HepG2 (cell line): Measurements from ENCODE around the gene TTLL4. TPM values are rescaled to one million over a fixed set of nuclear protein-coding genes. Genes with fewer than 3 reads are reported as not detected.
A peak's percentile ranks its signal among the peaks of the same experiment; 100 is the strongest.

Source experiments
- CBX1 ChIP-seq: IDR thresholded peaks from one replicate; pipeline ENCODE4 v1.6.1; 2016; ENCODE audit warnings: antibody characterized with exemption, low read depth
- EHMT2 ChIP-seq: fragments of 200-600 bp; sonication (generic); IDR thresholded peaks from 2 replicates; pipeline ENCODE4 v1.7.0; 2017; ENCODE audit warnings: antibody characterized with exemption, low read depth, low read length, borderline replicate concordance
- HNF4A ChIP-seq: sonication (generic); formaldehyde crosslinking; IDR thresholded peaks from 2 replicates; pipeline ENCODE4 v1.4.0; 2020; ENCODE audit warnings: missing genetic modification reagents
- KDM6A ChIP-seq: IDR thresholded peaks from 2 replicates; pipeline ENCODE4 v1.6.1; 2016; ENCODE audit warnings: low read depth
- MAFK ChIP-seq, 2 experiments: IDR thresholded peaks in 1 of 2; conservative IDR thresholded peaks in 1 of 2; 2 replicates each; pipeline ENCODE4 v1.6.1; 2011; ENCODE audit warnings: improper control_type of control experiment in 2 of 2, low read length in 2 of 2
- MZF1 ChIP-seq: sonication (generic); formaldehyde crosslinking; IDR thresholded peaks from 2 replicates; pipeline ENCODE4 v1.8.1; 2023; ENCODE audit warnings: mild to moderate bottlenecking, missing genetic modification reagents, borderline replicate concordance
- PRPF4 ChIP-seq: fragments of 200-400 bp; formaldehyde crosslinking; IDR thresholded peaks from 2 replicates; pipeline ENCODE4 v1.6.1; 2016; ENCODE audit warnings: low read length, low read depth; ENCODE audit not compliant: poor library complexity, severe bottlenecking
- PTBP1 ChIP-seq: fragments of 200-400 bp; formaldehyde crosslinking; IDR thresholded peaks from 2 replicates; pipeline ENCODE4 v1.6.1; 2018; ENCODE audit warnings: low read length, low read depth; ENCODE audit not compliant: poor library complexity, severe bottlenecking
- REL ChIP-seq: sonication (generic); formaldehyde crosslinking; conservative IDR thresholded peaks from 2 replicates; pipeline ENCODE4 v1.8.0; 2022; ENCODE audit warnings: mild to moderate bottlenecking, missing genetic modification reagents, moderate library complexity
- SP1 ChIP-seq, 2 experiments: fragments of 450-650 bp in 1 of 2; sonication (generic) in 1 of 2; formaldehyde crosslinking in 1 of 2; IDR thresholded peaks; 2 replicates each; pipeline versions ENCODE4 v1.4.0 to v1.6.1; 2016 to 2020; ENCODE audit warnings: missing genetic modification reagents in 1 of 2
- SRF ChIP-seq: IDR thresholded peaks from 2 replicates; pipeline ENCODE4 v1.6.1; 2011; ENCODE audit warnings: mild to moderate bottlenecking, low read depth, low read length, moderate library complexity
- TOPORS ChIP-seq: sonication (generic); formaldehyde crosslinking; IDR thresholded peaks from 2 replicates; pipeline ENCODE4 v1.8.0; 2023; ENCODE audit warnings: mild to moderate bottlenecking, missing genetic modification reagents
- ZNF160 ChIP-seq: sonication (generic); formaldehyde crosslinking; IDR thresholded peaks from 2 replicates; pipeline ENCODE4 v1.8.0; 2022; ENCODE audit warnings: mild to moderate bottlenecking, inconsistent platforms, missing genetic modification reagents
- ZNF337 ChIP-seq: sonication (generic); formaldehyde crosslinking; IDR thresholded peaks from 2 replicates; pipeline ENCODE4 v1.5.1; 2020; ENCODE audit warnings: missing genetic modification reagents, low read depth, mild to moderate bottlenecking, borderline replicate concordance
- ZNF572 ChIP-seq: sonication (generic); formaldehyde crosslinking; IDR thresholded peaks from 2 replicates; pipeline ENCODE4 v1.5.1; 2020; ENCODE audit warnings: mild to moderate bottlenecking, missing genetic modification reagents
- polyA plus RNA-seq, 8 experiments: library from polyadenylated mRNA; depleted of rRNA in 3 of 8; stranded (reverse) in 7 of 8; unstranded in 1 of 8; fragments of >200 nt; fragmentation: Illumina TruSeq in 4 of 8; extraction: Trizol in 4 of 8; gene quantifications; 2 replicates each; pipeline versions ENCODE4 v1.2.1 to v1.2.3, GENCODE V29; 2011 to 2016; ENCODE audit warnings: low read depth in 4 of 8, missing spikeins in 1 of 8, mixed read lengths in 1 of 8; ENCODE audit not compliant: insufficient read depth in 1 of 8
- total RNA-seq, 5 experiments: library from RNA; depleted of rRNA; stranded (reverse); fragments of >200 nt; fragmentation: Illumina TruSeq; extraction: Trizol; gene quantifications; 2 replicates each; pipeline ENCODE4 v1.2.3, GENCODE V29; 2016; ENCODE audit warnings: low read depth in 1 of 5
- TF ChIP-seq, protein P1 (sequence below): sonication (generic); formaldehyde crosslinking; conservative IDR thresholded peaks from 2 replicates; pipeline ENCODE4 v1.8.0; 2022; ENCODE audit warnings: mild to moderate bottlenecking, moderate library complexity, missing genetic modification reagents
- TF ChIP-seq, protein P2 (sequence below): sonication (generic); formaldehyde crosslinking; IDR thresholded peaks from 2 replicates; pipeline ENCODE4 v1.8.1; 2022; ENCODE audit warnings: mild to moderate bottlenecking, missing genetic modification reagents
- TF ChIP-seq, protein P3 (sequence below): sonication (generic); formaldehyde crosslinking; IDR thresholded peaks from 2 replicates; pipeline ENCODE4 v1.8.0; 2022; ENCODE audit warnings: missing genetic modification reagents, mild to moderate bottlenecking, moderate library complexity, borderline replicate concordance
- TF ChIP-seq, protein P4 (sequence below): sonication (generic); formaldehyde crosslinking; IDR thresholded peaks from 2 replicates; pipeline ENCODE4 v1.8.0; 2022; ENCODE audit warnings: mild to moderate bottlenecking, missing genetic modification reagents; ENCODE audit not compliant: insufficient replicate concordance

The TTLL4 gene
- total and polyA plus RNA-seq, 2 of the 13 experiments (the other 11 are each of a cell fraction or from before 2014, with no cell fraction given), result 77.5 to 84.6 TPM

DNA sequence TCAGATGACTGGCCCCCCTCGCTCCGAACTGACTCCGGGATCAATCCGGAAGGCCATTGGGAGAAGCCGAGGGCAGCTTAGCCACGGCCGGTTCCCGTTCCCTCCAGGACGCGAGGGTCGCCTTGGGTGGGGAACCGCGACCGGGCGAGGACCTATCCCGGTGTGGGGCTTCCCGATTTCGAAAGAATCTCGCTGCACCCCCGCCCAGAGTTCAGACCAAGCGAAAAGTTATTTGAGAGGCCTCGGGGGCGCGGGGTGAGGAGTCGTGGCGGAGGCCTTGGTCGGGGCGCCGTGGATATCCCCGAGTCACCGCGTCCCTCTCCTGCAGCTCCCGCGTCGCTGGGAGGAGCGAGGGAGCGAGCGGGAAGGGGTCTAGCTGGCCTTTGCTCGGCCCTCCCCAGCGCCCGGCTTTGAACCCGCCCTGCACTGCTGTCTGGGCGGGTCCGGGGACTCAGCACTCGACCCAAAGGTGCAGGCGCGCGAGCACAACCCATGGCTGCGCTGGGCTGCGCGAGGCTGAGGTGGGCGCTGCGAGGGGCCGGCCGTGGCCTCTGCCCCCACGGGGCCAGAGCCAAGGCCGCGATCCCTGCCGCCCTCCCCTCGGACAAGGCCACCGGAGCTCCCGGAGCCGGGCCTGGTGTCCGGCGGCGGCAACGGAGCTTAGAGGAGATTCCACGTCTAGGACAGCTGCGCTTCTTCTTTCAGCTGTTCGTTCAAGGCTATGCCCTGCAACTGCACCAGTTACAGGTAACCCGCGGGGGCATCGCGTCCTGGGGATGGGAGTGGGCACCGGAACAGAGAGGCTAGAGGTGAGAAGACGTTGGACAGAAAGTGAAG, 71.3 kb downstream of the TTLL4 start, which contains the start of gene CYP27A1 (continued):
- TF ChIP-seq ZNF160 (peak; percentile 89), REL (CRISPR knock-in tag) (peak; percentile 93), PTBP1 (no peak), HNF4A (CRISPR knock-in tag) (peak; percentile 85), KDM6A (CRISPR knock-in tag) (no peak), TOPORS (CRISPR knock-in tag) (peak; percentile 89; the same call in 1 of the 2 replicates), SP1 (IDR thresholded peaks at IDR 0.05) (no peak), SP1 (CRISPR knock-in tag; IDR thresholded peaks at IDR 0.05) (peak; percentile 68; the same call in 1 of the 2 replicates), ZNF337 (no peak), EHMT2 (no peak), CBX1 (peak; percentile 65), MZF1 (CRISPR knock-in tag) (peak; percentile 26; the same call in 1 of the 2 replicates), ZNF572 (CRISPR knock-in tag) (no peak), SRF (no peak), PRPF4 (no peak), MAFK (conservative IDR thresholded peaks at IDR 0.05 in 1 of 2, IDR thresholded peaks at IDR 0.05 in 1 of 2; ENCODE audit: low read length in 2 of 2) (0 out of 4 replicates have a peak, but pooled peaks of 1 of the 2 experiments have one; percentile 0)
- TF ChIP-seq, protein P1, sequence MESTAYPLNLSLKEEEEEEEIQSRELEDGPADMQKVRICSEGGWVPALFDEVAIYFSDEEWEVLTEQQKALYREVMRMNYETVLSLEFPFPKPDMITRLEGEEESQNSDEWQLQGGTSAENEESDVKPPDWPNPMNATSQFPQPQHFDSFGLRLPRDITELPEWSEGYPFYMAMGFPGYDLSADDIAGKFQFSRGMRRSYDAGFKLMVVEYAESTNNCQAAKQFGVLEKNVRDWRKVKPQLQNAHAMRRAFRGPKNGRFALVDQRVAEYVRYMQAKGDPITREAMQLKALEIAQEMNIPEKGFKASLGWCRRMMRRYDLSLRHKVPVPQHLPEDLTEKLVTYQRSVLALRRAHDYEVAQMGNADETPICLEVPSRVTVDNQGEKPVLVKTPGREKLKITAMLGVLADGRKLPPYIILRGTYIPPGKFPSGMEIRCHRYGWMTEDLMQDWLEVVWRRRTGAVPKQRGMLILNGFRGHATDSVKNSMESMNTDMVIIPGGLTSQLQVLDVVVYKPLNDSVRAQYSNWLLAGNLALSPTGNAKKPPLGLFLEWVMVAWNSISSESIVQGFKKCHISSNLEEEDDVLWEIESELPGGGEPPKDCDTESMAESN (CRISPR knock-in tag), result peak; percentile 89
- TF ChIP-seq, protein P2, sequence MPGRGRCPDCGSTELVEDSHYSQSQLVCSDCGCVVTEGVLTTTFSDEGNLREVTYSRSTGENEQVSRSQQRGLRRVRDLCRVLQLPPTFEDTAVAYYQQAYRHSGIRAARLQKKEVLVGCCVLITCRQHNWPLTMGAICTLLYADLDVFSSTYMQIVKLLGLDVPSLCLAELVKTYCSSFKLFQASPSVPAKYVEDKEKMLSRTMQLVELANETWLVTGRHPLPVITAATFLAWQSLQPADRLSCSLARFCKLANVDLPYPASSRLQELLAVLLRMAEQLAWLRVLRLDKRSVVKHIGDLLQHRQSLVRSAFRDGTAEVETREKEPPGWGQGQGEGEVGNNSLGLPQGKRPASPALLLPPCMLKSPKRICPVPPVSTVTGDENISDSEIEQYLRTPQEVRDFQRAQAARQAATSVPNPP (CRISPR knock-in tag), result peak; percentile 88
- TF ChIP-seq, protein P3, sequence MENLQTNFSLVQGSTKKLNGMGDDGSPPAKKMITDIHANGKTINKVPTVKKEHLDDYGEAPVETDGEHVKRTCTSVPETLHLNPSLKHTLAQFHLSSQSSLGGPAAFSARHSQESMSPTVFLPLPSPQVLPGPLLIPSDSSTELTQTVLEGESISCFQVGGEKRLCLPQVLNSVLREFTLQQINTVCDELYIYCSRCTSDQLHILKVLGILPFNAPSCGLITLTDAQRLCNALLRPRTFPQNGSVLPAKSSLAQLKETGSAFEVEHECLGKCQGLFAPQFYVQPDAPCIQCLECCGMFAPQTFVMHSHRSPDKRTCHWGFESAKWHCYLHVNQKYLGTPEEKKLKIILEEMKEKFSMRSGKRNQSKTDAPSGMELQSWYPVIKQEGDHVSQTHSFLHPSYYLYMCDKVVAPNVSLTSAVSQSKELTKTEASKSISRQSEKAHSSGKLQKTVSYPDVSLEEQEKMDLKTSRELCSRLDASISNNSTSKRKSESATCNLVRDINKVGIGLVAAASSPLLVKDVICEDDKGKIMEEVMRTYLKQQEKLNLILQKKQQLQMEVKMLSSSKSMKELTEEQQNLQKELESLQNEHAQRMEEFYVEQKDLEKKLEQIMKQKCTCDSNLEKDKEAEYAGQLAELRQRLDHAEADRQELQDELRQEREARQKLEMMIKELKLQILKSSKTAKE (CRISPR knock-in tag), result peak; percentile 87
- TF ChIP-seq, protein P4, sequence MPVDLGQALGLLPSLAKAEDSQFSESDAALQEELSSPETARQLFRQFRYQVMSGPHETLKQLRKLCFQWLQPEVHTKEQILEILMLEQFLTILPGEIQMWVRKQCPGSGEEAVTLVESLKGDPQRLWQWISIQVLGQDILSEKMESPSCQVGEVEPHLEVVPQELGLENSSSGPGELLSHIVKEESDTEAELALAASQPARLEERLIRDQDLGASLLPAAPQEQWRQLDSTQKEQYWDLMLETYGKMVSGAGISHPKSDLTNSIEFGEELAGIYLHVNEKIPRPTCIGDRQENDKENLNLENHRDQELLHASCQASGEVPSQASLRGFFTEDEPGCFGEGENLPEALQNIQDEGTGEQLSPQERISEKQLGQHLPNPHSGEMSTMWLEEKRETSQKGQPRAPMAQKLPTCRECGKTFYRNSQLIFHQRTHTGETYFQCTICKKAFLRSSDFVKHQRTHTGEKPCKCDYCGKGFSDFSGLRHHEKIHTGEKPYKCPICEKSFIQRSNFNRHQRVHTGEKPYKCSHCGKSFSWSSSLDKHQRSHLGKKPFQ (CRISPR knock-in tag), result peak; percentile 88
